OCI-LY3 (cell line): Measurements from ENCODE around the gene ACACB.

Experiments
- H2AFZ ChIP-seq: fragments of 200-600, 300-600 bp; shearing (Covaris generic); 2 replicates; pipeline ENCODE4 v1.6.0; 2014; ENCODE audit warnings: antibody characterized with exemption, low read depth, low read length
- H3K27ac ChIP-seq: fragments of 200-600, 300-600 bp; sonication (generic); 2 replicates; pipeline ENCODE4 v1.5.1; 2014; ENCODE audit warnings: mild to moderate bottlenecking, low read length, moderate library complexity, mixed read lengths
- H3K27me3 ChIP-seq: fragments of 200-600, 300-600 bp; sonication (generic); 2 replicates; pipeline ENCODE4 v1.6.1; 2014; ENCODE audit warnings: low read depth, low read length, mixed read lengths
- H3K36me3 ChIP-seq: fragments of 200-600, 300-600 bp; sonication (generic); replicated peaks from 2 replicates; pipeline ENCODE3; 2014; ENCODE audit warnings: low read depth, low read length, mixed read lengths
- H3K4me1 ChIP-seq: fragments of 300-600, 200-600 bp; sonication (generic); 2 replicates; pipeline ENCODE4 v1.6.1; 2014; ENCODE audit warnings: low read length, mixed read lengths
- H3K4me2 ChIP-seq: fragments of 200-600, 300-600 bp; sonication (generic); 2 replicates; pipeline ENCODE4 v1.6.1; 2014; ENCODE audit warnings: low read length, mixed read lengths
- H3K4me3 ChIP-seq: fragments of 300-600, 200-600 bp; sonication (generic); 2 replicates; pipeline ENCODE4 v1.5.1; 2014; ENCODE audit warnings: antibody characterized with exemption, mild to moderate bottlenecking, low read length, moderate library complexity
- H3K79me2 ChIP-seq: fragments of 300-600, 200-600 bp; shearing (Covaris generic); 2 replicates; pipeline ENCODE4 v1.6.1; 2014; ENCODE audit warnings: mild to moderate bottlenecking, low read length, mixed read lengths
- H3K9ac ChIP-seq: fragments of 300-600, 200-600 bp; shearing (Covaris generic); 2 replicates; pipeline ENCODE4 v1.6.0; 2014; ENCODE audit warnings: mild to moderate bottlenecking, low read length, moderate library complexity
- H3K9me3 ChIP-seq: fragments of 200-600, 300-600 bp; shearing (Covaris generic); 2 replicates; pipeline ENCODE4 v1.6.1; 2014; ENCODE audit warnings: low read length, mixed read lengths; ENCODE audit not compliant: insufficient read depth
- H4K20me1 ChIP-seq: fragments of 200-600, 300-600 bp; sonication (generic); 2 replicates; pipeline ENCODE4 v1.6.1; 2016; ENCODE audit warnings: low read length, mixed read lengths; ENCODE audit not compliant: insufficient read depth
- CTCF ChIP-seq: fragments of 200-600, 300-600 bp; sonication (generic); IDR thresholded peaks from 2 replicates; pipeline ENCODE4 v1.5.1; 2014; ENCODE audit warnings: antibody characterized with exemption, low read length, low read depth
- EZH2phosphoT487 ChIP-seq: fragments of 200-600 bp; shearing (Covaris generic); IDR thresholded peaks from 2 replicates; pipeline ENCODE4 v1.6.1; 2018; ENCODE audit warnings: antibody characterized with exemption, mixed run types, low read depth

The ACACB gene

DNA sequence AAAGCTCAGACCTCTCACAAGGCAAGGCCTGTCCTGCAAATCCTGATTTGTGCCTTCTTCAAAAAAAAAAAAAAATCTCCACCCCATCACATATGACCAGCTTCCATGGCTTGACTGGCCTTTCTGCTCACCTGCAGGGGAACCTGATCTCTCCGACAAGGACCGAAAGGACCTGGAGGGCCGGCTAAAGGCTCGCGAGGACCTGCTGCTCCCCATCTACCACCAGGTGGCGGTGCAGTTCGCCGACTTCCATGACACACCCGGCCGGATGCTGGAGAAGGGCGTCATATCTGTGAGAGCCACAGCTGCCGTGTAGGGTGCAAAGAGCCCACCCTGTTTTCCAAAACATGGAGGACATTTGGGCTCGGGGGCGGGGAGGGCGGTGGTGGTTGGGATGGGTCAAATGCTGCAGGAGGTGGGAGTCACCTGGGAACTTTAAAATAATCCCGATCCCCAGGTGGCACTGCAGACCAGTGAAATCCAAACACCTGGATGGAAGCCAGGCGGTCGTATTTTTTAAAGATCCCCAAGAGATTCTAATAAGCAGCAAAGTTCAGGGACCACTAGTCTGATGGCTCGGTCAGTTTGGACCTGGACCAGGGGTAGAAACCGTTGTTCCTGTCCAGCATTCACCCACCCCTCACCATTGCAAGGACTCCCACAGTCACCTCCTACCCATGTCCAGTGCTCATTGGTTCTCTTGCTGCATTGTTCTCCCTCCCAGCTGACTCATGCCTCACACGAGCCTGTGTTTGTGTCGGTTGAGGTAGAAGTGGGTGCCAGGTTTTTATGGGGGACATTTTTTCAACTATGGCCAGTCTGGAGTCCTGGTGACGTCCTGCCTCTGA lies 147.9 kb downstream of the ACACB start:
- Histone ChIP-seq H3K36me3 (no peaks in the 10 kb centered on the region), H4K20me1 (no peaks in the 10 kb centered on the region), H3K4me2 (peak overlapping the region; percentile 76), H3K4me3 (peak overlapping the region; percentile 69), H3K9me3 (no peaks in the 10 kb centered on the region), H3K79me2 (no peaks in the 10 kb centered on the region), H2AFZ (peak overlapping the region; percentile 36), H3K27me3 (no peaks in the 10 kb centered on the region), H3K27ac (no peak overlapping the region), H3K9ac (peak overlapping the region; percentile 2; the same call in 1 of the 2 replicates), H3K4me1 (no peaks in the 10 kb centered on the region; the same call in 1 of the 2 replicates)
- TF ChIP-seq CTCF (peak; percentile 95), EZH2phosphoT487 (no peak)

GRCh38 chr12:109264943-109265650 lies 148.7 kb downstream of the ACACB start:
- H3K27ac ChIP-seq, result no peak overlapping the region
- TF ChIP-seq CTCF (no peak), EZH2phosphoT487 (no peak)
- no peaks in the 10 kb centered on the region for H3K27me3 ChIP-seq
- H3K36me3 ChIP-seq, result no peaks in the 10 kb centered on the region
- no peaks in the 10 kb centered on the region for H4K20me1 ChIP-seq
- H3K79me2 ChIP-seq, result no peaks in the 10 kb centered on the region
- no peaks in the 10 kb centered on the region for H3K9me3 ChIP-seq
- no peak overlapping the region; the same call in 1 of the 2 replicates for H3K4me2 ChIP-seq
- H3K9ac ChIP-seq, result no peak overlapping the region
- H3K4me3 ChIP-seq, result no peak overlapping the region
- H3K4me1 ChIP-seq, result no peaks in the 10 kb centered on the region; the same call in 1 of the 2 replicates
- peak overlapping the region; percentile 36; the same call in 1 of the 2 replicates for H2AFZ ChIP-seq

- Histone ChIP-seq H3K79me2 (no peaks in the 10 kb centered on the region), H3K27me3 (no peaks in the 10 kb centered on the region), H3K27ac (no peak overlapping the region), H3K9ac (no peak overlapping the region), H3K4me1 (no peaks in the 10 kb centered on the region; the same call in 1 of the 2 replicates), H3K36me3 (no peaks in the 10 kb centered on the region), H4K20me1 (no peaks in the 10 kb centered on the region), H3K4me2 (no peak overlapping the region), H3K4me3 (no peak overlapping the region), H2AFZ (no peak overlapping the region), H3K9me3 (no peaks in the 10 kb centered on the region)
- no peak for TF ChIP-seq EZH2phosphoT487
- no peak for TF ChIP-seq CTCF
Measured at GRCh38 chr12:109266106-109266879, 149.9 kb downstream of the ACACB start.
